GM21619 (cell line): Measurements from ENCODE around the gene FAIM2.
"Not testable (repeated sequence)": the region's sequence is repeated elsewhere in the genome, so short reads cannot be mapped to it uniquely, and the experiment has no call there.

Experiments
- ATAC-seq: cut with Tn5 transposase; IDR thresholded peaks from one replicate; pipeline ENCODE4 v1.9.1; 2021; ENCODE audit not compliant: unreplicated experiment

FAIM2 gene

GRCh38 chr12:49866859-49867569 is 36.7 kb downstream of the FAIM2 start:
- no peak for ATAC-seq

DNA sequence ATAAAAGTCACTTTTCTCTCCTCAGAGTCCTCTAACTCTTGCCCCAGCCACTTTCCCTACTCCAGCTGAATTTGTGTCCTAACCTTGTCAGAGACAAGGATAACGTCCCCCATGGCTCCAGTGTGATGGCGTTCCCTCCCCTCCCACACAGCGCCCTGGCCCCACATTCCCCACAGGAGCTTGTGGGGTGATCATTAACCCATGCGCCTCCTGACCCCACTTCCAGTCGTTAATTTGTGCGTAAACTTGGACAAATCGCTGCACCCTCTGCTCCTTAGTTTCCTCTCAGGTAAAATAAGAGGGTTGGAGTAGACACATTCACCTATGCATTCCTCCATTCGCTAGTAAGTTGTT is 37.9 kb downstream of the FAIM2 start:
- no peak for ATAC-seq

GRCh38 chr12:49865109-49865781 is 38.5 kb downstream of the FAIM2 start:
- ATAC-seq = no peak

DNA sequence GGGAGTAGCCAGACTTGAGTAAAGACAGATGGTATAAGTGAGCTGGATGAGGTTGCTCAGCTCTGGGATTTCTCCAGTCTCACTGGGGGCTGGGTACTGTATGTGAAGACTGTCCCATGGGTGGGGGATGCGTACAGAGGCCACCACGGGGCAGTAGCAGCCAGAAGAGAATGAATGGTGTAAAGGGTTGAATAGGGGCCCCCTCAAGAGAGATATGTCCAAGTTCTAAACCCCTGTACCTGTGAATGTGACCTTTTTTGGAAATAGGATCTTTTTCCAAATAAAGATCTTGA is 39.0 kb downstream of the FAIM2 start:
- no peak for ATAC-seq

- no peak for ATAC-seq
Observed at GRCh38 chr12:49863946-49864797, 39.5 kb downstream of the FAIM2 start.

DNA sequence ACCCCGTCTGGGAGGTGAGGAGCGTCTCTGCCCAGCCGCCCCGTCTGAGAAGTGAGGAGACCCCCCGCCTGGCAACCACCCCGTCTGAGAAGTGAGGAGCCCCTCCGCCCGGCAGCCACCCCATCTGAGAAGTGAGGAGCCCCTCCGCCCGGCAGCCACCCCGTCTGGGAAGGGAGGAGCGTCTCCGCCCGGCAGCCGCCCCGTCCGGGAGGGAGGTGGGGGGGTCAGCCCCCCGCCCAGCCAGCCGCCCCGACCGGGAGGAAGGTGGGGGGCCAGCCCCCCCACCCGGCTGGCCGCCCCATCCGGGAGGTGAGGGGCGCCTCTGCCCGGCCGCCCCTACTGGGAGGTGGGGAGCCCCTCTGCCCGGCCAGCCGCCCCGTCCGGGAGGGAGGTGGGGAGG is 42.8 kb downstream of the FAIM2 start:
- not testable (repeated sequence) for ATAC-seq

DNA sequence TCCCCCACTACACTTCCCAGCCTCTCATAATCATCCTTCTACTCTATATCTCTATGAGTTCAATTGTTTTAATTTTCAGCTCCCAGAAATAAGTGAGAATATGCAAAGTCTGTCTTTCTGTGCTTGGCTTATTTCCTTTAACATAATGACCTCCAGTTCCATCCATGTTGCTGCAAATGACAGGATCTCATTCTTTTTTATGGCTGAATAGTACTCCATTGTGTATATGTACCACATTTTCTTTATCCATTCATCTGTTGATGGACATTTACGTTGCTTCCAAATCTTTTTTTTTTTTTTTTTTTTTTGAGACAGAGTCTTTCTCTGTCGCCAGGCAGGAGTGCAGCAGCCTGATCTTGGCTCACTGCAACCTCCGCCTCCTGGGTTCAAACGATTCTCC is 47.8 kb downstream of the FAIM2 start:
- not testable (repeated sequence) for ATAC-seq

DNA sequence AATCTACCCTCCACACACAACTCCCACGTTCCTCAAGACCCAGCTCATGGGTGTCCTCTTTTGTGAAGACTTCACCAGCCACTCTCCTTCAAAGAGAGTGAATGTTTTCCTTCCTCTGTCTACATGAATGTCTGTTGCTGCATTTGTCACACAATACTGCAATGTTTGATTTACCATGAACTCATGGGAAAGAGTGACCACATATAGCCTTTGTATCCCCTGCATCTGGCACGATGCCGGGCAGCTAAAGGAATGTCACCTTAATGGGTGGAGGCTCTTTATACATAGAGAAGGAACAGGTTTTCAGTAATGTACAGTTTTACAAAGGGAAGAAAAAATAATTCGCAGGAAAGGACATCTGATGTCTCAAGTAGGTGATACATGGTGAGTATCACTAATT is 48.7 kb downstream of the FAIM2 start:
- no peak for ATAC-seq

- ATAC-seq = no peak
Observed at GRCh38 chr12:49853671-49854070, 50.0 kb downstream of the FAIM2 start.

GRCh38 chr12:49847161-49847560 is 56.5 kb downstream of the FAIM2 start:
- ATAC-seq = no peak

DNA sequence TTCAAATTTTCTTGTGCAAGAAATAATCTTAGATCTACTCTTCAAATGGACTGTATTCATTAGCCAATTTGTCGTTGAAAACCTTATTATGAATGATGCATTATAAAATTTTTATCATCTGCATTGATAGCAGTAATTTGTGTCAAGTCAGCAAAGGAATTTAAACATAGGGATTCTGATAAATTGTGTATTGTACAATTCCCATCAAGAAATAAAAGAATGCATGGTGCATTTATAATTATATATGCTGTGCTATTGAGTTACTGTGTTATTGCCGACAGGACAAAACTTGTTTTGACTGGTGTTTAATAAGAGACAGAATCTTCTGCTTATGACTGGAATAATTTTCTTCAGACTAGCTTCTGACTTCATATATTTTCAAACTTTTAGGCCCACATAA is 57.7 kb downstream of the FAIM2 start:
- ATAC-seq = no peak

DNA sequence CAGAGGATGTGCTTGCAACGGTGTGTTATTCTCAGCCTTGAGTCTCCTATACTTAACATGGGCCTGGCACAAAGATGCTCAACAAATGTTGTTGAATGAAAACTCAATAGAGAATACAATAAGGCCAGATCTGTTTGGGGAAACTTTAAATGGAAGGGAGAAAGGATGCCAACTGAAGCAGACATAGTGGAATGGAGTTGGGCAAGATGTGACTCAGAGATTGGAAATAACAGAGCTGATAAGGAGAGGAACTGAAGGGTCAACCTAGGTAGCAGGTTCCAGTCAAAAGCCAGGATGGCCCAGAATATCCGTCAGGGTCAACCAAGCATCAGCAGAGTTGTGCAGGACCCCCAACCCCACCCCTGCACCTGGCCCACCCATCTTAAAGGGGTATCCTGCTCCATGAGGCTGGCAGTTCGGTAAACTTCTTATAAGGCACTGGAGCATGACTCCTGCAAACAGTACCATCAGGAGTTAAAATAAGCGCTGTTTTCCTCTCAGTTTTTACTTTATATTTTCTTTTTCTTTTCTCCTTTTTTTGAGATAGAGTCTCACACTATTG is 59.7 kb downstream of the FAIM2 start:
- ATAC-seq = no peak

GRCh38 chr12:49843411-49843810 is 60.3 kb downstream of the FAIM2 start:
- no peak for ATAC-seq

- ATAC-seq = peak; percentile 85
Observed at GRCh38 chr12:49842519-49843352, 61.0 kb downstream of the FAIM2 start, which contains the start of gene BCDIN3D. Gene BCDIN3D, minus strand, starts transcription at chr12:49843106. Its CDS starts 19 bp downstream, at chr12:49843087.

DNA sequence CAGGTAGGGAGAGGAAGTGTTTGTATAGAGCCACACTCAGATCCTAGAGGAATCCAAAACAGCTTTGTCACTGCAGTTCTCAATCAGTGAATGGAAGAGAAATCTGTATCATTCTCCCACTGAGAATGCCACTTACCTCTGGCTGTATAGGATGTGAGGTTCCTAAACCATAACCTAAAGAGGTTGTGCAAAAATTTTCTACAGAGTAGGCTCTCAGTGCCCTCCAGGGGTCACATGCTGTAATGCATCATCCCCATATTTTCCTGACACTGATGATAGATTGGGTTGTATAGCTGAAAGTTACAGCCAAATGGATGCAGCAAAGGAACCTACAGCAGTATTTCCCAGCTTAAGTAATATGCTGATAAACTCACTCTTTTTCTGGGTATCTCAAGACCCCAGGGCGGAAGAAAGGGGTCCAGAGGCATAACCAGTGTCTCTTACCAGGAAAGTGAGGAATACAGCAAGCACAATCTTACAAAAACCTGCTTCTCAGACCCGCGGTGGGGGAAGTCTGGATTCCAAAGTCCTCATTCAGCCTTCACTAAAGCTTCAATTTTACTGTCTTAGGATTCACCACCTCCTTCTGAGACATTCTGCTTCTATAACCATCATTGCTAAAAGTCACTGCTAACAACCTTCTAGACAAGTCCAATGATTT is 64.6 kb downstream of the FAIM2 start:
- no peak for ATAC-seq

DNA sequence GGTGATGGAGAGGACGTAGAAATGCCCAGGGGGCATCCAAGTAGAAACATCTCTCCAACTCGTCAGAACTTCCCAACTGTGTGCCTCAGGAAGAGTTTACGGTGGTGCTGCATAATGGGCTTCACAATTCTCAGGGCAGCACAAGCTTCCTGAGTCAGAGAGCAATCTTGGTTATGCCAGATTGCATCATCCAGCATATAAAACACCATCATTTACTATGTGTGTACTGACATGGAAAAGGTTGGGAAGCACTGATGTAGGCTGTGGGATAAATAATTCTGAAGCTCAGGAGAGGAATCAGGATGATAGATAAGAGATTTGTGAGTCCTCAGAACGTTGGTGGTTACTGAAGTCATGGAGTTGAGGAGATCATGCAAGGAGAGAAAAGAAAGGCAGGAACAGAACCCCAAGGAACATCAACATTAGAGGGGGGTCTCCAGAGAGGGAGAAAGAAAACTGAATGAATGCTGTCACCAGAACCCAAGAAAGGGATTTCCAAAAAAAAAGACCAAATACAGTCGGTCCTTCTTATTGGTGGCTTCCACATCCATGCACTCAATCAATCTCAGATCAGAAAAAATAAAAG is 70.8 kb downstream of the FAIM2 start:
- ATAC-seq = no peak

GRCh38 chr12:49831717-49832116 is 72.0 kb downstream of the FAIM2 start:
- no peak for ATAC-seq

GRCh38 chr12:49828133-49829091 is 75.3 kb downstream of the FAIM2 start, which contains the start of gene NCKAP5L:
Gene NCKAP5L, minus strand, starts transcription at chr12:49828413. Its CDS starts 24,369 bp downstream, at chr12:49804044.
- ATAC-seq = peak; percentile 79
